Parietal lobe (tissue), 2 donors: Measurements from ENCODE around the gene CST11. TPM values are rescaled to one million over a fixed set of nuclear protein-coding genes. Genes with fewer than 3 reads are reported as not detected.

Source experiments
- small RNA-seq: library from RNA; depleted of rRNA; stranded (forward); fragments of <200 nt; gene quantifications from one replicate; pipeline ENCODE3, GENCODE V24; 2014; ENCODE audit warnings: low replicate concordance
- total RNA-seq: library from RNA; depleted of rRNA; stranded (reverse); fragments of >200 nt; gene quantifications from one replicate; pipeline ENCODE4 v1.2.3, GENCODE V29; 2014

CST11 gene, protein sequence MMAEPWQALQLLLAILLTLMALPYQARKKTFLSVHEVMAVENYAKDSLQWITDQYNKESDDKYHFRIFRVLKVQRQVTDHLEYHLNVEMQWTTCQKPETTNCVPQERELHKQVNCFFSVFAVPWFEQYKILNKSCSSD
- not detected for total RNA-seq

DNA sequence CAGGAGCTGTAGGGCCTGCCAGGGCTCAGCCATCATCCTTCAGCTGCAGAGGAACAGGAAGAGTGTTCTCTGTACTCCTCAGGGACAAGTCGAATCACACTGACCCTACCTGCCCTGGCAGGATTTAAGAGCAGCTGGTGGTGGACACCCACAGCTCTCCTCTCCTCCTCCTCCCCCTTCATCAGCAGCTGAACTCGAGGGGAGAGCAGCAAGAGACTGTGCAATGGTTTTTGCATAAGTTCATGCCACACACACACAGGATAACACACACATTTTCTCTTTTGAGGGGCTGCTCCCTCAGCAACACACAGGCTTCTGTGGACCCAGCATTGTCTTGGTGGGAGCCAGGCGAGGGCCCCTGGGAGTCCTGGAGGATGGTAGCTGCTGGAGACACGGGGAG, at the start of gene CST11:
Gene CST11 (minus strand): TSS at position 101 of the 400 bp plus-strand sequence. CDS start 65 bp downstream, at position 36.

DNA sequence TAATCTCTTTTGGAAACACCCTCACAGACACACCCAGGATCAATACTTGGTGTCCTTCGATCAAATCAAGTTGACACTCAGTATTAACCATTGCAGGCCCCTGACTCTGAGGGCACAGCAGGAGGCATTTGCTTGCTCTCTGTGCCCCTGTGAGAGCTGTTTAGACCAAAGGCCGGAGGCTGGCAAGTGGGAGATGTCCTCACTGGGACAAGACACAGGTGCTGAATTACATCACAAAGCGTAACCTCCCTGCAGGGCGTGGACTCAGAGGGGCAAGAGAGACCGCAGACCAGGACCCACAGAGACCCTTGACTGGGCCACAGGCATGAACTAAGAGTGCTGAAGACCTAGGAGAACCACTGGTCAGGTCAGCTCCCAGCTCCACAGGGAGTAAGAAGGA, 38.1 kb upstream of the CST11 start, which contains the start of gene CST8:
Gene CST8 (plus strand): TSS at position 301 of the 400 bp plus-strand sequence. CDS start 551 bp downstream, outside the sequence.

DNA sequence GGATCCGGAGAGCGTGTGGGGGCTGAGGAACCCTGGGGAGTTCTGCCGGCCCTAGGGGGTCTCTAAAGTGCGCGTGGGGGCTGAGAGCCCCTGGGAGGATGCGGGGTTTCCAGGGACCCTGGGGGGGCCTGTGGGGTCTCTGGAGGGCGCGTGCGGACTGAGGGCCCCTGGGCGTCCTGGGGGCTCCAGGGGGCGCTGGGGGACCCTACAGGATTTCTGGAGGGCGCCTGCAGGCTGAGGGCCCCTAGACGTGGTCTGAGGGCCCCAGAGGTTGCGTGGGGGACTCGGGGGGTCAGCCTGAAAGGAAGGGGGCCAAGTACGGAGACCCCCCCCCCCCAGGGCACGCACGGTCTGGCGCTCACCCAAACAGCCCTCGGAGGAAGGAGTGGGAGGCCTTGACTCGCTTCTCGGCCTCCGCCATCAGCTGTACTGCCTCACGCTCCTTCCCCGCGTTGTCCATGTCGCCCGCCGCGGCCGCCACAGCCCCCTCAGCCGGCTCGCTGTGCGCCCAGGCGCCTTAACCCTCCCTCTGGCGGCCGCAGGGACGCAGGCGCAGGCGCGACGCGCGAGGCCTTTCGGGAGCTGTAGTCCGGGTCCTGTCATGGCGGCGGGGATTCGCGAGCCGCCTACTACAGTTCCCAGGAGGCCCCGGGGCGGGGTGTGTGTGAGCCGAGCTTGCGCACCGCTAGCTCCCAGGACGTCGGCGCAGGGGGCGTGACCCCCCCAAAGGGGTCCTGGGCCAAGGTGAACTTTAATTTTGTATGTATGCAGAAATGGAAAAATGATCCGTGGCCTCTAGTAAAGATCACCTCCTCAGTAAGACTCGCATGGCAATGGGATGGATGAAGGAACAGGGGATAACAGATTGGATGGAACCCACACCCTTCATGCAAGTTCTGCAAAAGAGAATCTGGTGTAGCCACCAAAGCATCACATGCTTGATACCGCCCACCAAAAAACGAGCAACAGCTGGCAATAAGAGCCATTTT, 31.4 kb downstream of the CST11 start, which contains the start of gene NAPB:
Gene NAPB (minus strand): TSS at position 546 of the 989 bp plus-strand sequence. CDS start 86 bp downstream, at position 460.

Small RNA genes within 50 kb of the gene (small RNA-seq; reads per million reads assigned to genes)
- gene RF00019 = not detected

Other genes starting within 250 kb of the CST11 start
- gene NXT1, start 102.1 kb downstream of the CST11 start, total RNA-seq = 13.5 TPM
- gene GZF1, start 90.7 kb downstream of the CST11 start, total RNA-seq = 26.0 TPM
- 78.3 TPM for gene NAPB, start 31.4 kb downstream of the CST11 start, total RNA-seq
- not detected for gene CSTL1, start 13.2 kb downstream of the CST11 start, total RNA-seq
- not detected for gene CST8, start 38.2 kb upstream of the CST11 start, total RNA-seq
- gene CST9L, start 115.6 kb upstream of the CST11 start, total RNA-seq = not detected
- not detected for gene CST9, start 153.0 kb upstream of the CST11 start, total RNA-seq
- 64.5 TPM for gene CST3, start 185.1 kb upstream of the CST11 start, total RNA-seq
- gene CST4, start 236.2 kb upstream of the CST11 start, total RNA-seq = not detected